Motor neuron (in vitro differentiated cells): ENCODE results near the gene ARHGAP6. TPM values are rescaled to one million over a fixed set of nuclear protein-coding genes. Genes with fewer than 3 reads are reported as not detected.
A peak's percentile ranks its signal among the peaks of the same experiment; 100 is the strongest.

Source experiments
- ATAC-seq, 8 experiments: fragments of 200-7000 bp; cut with Tn5 transposase; replicated peaks in 6 of 8; 2 replicates each; pipeline ENCODE4 v1.8.0; 2021; ENCODE audit warnings: mild to moderate bottlenecking in 8 of 8, moderate library complexity in 8 of 8
- H3K27ac ChIP-seq, 2 donors: fragments of 250-450 bp; sonication (Bioruptor Pico); 2 replicates each; pipeline ENCODE4 v1.9.0; 2021; ENCODE audit warnings: antibody characterized with exemption in 2 of 2, mild to moderate bottlenecking in 2 of 2, moderate library complexity in 1 of 2
- H3K4me1 ChIP-seq, 2 donors: fragments of 250-450 bp; sonication (Bioruptor Pico); replicated peaks in 1 of 2; 2 replicates each; pipeline ENCODE4 v1.6.1; 2021; ENCODE audit warnings: antibody characterized with exemption in 2 of 2, mild to moderate bottlenecking in 2 of 2, moderate library complexity in 1 of 2
- H3K4me3 ChIP-seq, 5 donors: fragments of 250-450 bp; sonication (Bioruptor Pico); 2 replicates each; pipeline ENCODE4 v1.9.0; 2021; ENCODE audit warnings: antibody characterized with exemption in 5 of 5, mild to moderate bottlenecking in 5 of 5, moderate library complexity in 4 of 5
- WGBS, 10 experiments: fragments of 450-650 bp; shearing (Covaris generic); methylation state at CpG; one replicate each; pipeline ENCODE4 v1.0.0; 2022; 5-methylcytosine and 5-hydroxymethylcytosine counted together
- in situ Hi-C, 9 experiments: fragments of 400-800 bp; cut with MboI; loops; one replicate each; pipeline ENCODE4 v1.15.0; 2021; ENCODE audit warnings: low sequenced_read_pairs in 9 of 9, low pct_unique_long_range_greater_than_20kb in 2 of 9; ENCODE audit not compliant: unreplicated experiment in 9 of 9
- total RNA-seq, 8 experiments: library from RNA; unstranded; fragments of 300-600 nt; gene quantifications; 2 replicates each; pipeline versions ENCODE4 v1.2.3 to v1.2.4, GENCODE V29; 2022

Gene ARHGAP6
- total RNA-seq, 8 experiments from 2014 or later: 0.50 to 7.6 (median 2.6) TPM

DNA sequence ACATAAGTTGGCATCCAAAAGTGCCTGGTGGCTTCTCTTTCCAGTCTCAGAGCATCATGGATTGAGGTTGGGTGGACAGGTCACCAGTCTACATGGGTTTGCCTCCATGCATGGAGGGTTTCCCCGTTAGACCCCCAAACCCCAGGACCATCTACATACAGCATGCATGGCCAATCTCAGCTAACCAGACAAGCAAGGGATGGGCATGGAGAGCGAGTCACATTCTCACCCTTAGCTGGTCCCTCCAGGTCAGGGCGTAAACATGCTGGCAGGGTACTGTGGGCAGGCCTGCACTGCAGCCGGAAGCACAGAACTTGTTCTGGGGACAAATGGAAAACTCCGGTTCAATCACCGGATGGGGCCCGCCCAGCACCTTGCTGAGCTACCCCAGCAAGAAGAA lies 517.3 kb downstream of the ARHGAP6 start:
- ATAC-seq: no peak
- in situ Hi-C loops: loop anchor here in 6 of 9 experiments (25.0 kb wide), 3 partner anchors 389 to 961 kb away; partner anchors contain the start of gene MSL3 (in 3 of the 6)

DNA sequence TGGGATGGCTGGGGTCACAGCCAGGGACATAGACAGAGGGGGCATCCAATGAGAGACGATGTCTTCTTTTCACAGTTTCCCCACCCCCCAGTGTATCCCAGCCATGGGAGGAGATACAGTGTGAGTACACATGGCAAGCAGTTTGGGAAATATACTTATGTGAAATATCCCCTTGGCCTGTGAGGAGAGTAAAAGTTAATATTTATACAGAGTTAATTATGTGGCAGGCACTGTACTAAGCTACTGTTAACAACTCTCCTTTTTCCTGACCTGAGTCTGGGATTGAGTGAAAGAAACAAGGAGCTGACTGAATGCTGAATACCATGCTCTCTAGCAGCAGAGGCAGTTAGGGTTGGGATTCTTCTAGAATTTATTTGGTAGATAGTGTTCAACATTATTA lies 519.3 kb downstream of the ARHGAP6 start:
- no peak overlapping the region for H3K27ac ChIP-seq
- 100% methylated on average over 1 of the region's 1 CpG; no CpG with 5 or more reads in 9 of the 10 experiments for WGBS, 10 experiments
- no peak overlapping the region for H3K4me3 ChIP-seq
- ATAC-seq: no peak
- H3K4me1 ChIP-seq: no peaks in the 10 kb centered on the region
- in situ Hi-C loops: loop anchor here in 6 of 9 experiments (25.0 kb wide), 3 partner anchors 391 to 959 kb away; partner anchors contain the start of gene MSL3 (in 3 of the 6)

More for the DNA sequence above, 517.3 kb downstream of the ARHGAP6 start:
- H3K4me1 ChIP-seq: no peaks in the 10 kb centered on the region
- WGBS, 10 experiments: 78 to 90% (median 80%) methylated on average over 2 to 6 of the region's 7 CpGs; no CpG with 5 or more reads in 7 of the 10 experiments
- no peak overlapping the region for H3K27ac ChIP-seq
- H3K4me3 ChIP-seq: no peak overlapping the region

DNA sequence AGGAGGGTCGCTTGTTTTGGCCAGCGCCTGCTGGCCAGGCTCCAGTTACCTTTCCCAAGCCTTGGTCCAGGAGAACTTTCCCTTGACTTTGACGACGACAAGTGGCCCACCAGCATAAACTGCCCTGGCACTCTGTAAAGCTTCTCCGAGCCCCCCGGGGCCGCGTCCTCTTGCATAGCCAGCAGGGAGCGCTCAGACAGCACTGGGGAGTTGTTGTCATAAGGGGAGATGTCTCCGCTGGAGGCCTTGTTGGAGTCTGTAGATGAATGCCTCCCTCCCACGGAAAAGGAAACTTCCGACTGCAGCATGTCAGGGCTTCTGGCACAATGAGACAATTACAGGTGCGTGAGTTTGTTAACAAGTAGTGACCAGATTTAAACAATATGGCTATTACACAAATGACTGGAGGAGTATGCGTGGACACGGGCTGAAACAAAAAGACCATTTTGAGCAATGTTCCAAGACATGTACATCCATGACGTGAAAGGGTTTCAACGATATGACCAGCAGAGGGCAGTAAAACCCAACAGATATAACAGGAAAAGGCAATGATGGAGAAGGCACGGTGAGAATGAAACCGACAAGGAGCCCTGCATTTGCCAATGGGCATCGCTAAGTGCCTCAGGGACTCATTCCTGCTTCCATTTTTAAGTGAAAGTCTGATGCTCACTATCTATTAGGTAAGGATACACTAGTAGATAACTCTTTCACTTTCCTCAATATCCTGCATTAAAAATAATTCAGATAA lies 521.6 kb downstream of the ARHGAP6 start:
- Histone ChIP-seq H3K27ac (no peak overlapping the region), H3K4me3 (no peak overlapping the region), H3K4me1 (no peaks in the 10 kb centered on the region)
- 0 to 83% (median 21%) methylated on average over 1 to 10 of the region's 20 CpGs; no CpG with 5 or more reads in 4 of the 10 experiments for WGBS, 10 experiments
- in situ Hi-C loops: loop anchor here in 6 of 9 experiments (25.0 kb wide), 3 partner anchors 393 to 957 kb away; partner anchors contain the start of gene MSL3 (in 3 of the 6)
- ATAC-seq: peak in 7 of 8 experiments; percentile 56 to 95 (median 76)

- in situ Hi-C loops: loop anchor here in 6 of 9 experiments (25.0 kb wide), 3 partner anchors 399 to 951 kb away; partner anchors contain the start of gene MSL3 (in 3 of the 6)
- 20 to 100% (median 80%) methylated on average over 1 to 10 of the region's 56 CpGs; no CpG with 5 or more reads in 3 of the 10 experiments for WGBS, 10 experiments
- H3K4me1 ChIP-seq: peaks cover 0 to 3% of the 10 kb centered on the region in 2 donors
- H3K27ac ChIP-seq: no peak overlapping the region
- no peak overlapping the region for H3K4me3 ChIP-seq
- no peak for ATAC-seq
These were observed 527.0 kb downstream of the ARHGAP6 start for GRCh38 chrX:11138498-11139390.

- in situ Hi-C loops: loop anchor here in 6 of 9 experiments (25.0 kb wide), 3 partner anchors 400 to 950 kb away; partner anchors contain the start of gene MSL3 (in 3 of the 6)
- 0 to 36% (median 11%) methylated on average over 1 to 6 of the region's 6 CpGs; no CpG with 5 or more reads in 2 of the 10 experiments for WGBS, 10 experiments
- H3K4me1 ChIP-seq: peaks cover 0 to 3% of the 10 kb centered on the region in 2 donors
- no peak for ATAC-seq
- H3K4me3 ChIP-seq: no peak overlapping the region
- H3K27ac ChIP-seq: no peak overlapping the region
These were observed 528.1 kb downstream of the ARHGAP6 start for GRCh38 chrX:11137543-11138139.

- ATAC-seq: peak in 3 of 8 experiments; percentile 77 to 87 (median 86)
- WGBS, 10 experiments: 0 to 80% (median 40%) methylated on average over 1 to 2 of the region's 2 CpGs; no CpG with 5 or more reads in 5 of the 10 experiments
- in situ Hi-C loops: loop anchor here in 6 of 9 experiments (25.0 kb wide), 3 partner anchors 402 to 948 kb away; partner anchors contain the start of gene MSL3 (in 3 of the 6)
These were observed 530.0 kb downstream of the ARHGAP6 start for GRCh38 chrX:11135564-11136185.

DNA sequence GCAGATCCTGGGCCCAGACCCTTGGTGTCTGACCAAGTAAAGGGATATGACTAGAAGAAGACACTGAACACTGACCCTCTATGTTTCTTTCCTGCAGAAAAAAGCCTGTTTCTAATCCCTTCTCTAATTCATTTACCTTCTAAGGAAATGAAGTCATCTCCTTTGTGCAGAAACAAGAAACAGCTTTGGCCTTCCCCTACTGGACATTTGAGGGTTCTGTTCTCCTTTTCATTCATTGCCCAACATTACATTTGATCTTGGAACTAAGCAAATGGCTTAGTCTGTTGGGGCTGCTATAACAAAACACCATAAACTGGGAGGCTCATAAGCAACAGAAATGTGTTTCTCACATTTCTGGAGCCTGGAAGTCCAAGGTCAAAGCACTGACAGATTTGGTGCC lies 534.6 kb downstream of the ARHGAP6 start:
- Histone ChIP-seq H3K4me3 (no peak overlapping the region), H3K27ac (no peak overlapping the region), H3K4me1 (no peaks in the 10 kb centered on the region)
- ATAC-seq: no peak
- in situ Hi-C loops: loop anchor here in 6 of 9 experiments (25.0 kb wide), 3 partner anchors 406 to 944 kb away; partner anchors contain the start of gene MSL3 (in 3 of the 6)

More at GRCh38 chrX:11135564-11136185, 530.0 kb downstream of the ARHGAP6 start:
- no peak overlapping the region for H3K27ac ChIP-seq
- H3K4me1 ChIP-seq: peaks cover 0 to 3% of the 10 kb centered on the region in 2 donors
- H3K4me3 ChIP-seq: no peak overlapping the region

- no peak for ATAC-seq
- H3K4me1 ChIP-seq: no peaks in the 10 kb centered on the region
- in situ Hi-C loops: loop anchor here in 6 of 9 experiments (25.0 kb wide), 3 partner anchors 407 to 943 kb away; partner anchors contain the start of gene MSL3 (in 3 of the 6)
- H3K4me3 ChIP-seq: no peak overlapping the region
- WGBS, 10 experiments: 61 to 100% methylated on average over 2 to 3 of the region's 3 CpGs; no CpG with 5 or more reads in 8 of the 10 experiments
- no peak overlapping the region for H3K27ac ChIP-seq
These were observed 535.6 kb downstream of the ARHGAP6 start for GRCh38 chrX:11130136-11130535.

DNA sequence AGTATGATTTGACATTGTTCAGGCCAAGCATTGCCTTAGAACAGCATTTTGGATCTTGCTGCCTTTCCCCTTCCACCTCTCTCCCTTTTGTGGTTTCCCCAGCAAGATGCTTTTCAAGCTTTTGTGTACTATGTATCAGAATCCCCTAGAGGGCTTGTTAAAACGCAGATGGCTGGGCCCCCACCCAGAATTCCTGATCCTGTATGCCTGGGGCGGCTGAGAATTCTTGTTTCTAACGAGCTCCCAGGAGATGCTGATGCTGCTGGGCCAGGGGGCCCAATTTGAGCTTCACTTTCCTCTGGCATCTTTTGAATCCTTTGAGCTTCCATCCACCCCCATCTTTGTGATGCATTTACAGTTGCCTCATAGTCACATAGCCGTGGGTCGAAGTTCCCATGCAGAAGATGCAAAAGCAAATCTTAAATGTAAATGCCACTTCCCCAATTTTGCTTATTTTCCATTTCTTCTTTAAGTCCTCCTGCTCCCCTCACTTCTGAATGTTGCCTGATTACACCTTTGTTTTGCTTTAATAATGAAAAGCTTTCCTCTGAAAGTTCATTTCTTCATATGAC lies 536.1 kb downstream of the ARHGAP6 start:
- 0 to 100% (median 26%) methylated on average over 1 to 4 of the region's 5 CpGs; no CpG with 5 or more reads in 5 of the 10 experiments for WGBS, 10 experiments
- ATAC-seq: peak in 3 of 8 experiments; percentile 30 to 93 (median 53)
- Histone ChIP-seq H3K27ac (no peak overlapping the region), H3K4me3 (no peak overlapping the region), H3K4me1 (no peaks in the 10 kb centered on the region)
- in situ Hi-C loops: loop anchor here in 6 of 9 experiments (25.0 kb wide), 3 partner anchors 408 to 942 kb away; partner anchors contain the start of gene MSL3 (in 3 of the 6)

DNA sequence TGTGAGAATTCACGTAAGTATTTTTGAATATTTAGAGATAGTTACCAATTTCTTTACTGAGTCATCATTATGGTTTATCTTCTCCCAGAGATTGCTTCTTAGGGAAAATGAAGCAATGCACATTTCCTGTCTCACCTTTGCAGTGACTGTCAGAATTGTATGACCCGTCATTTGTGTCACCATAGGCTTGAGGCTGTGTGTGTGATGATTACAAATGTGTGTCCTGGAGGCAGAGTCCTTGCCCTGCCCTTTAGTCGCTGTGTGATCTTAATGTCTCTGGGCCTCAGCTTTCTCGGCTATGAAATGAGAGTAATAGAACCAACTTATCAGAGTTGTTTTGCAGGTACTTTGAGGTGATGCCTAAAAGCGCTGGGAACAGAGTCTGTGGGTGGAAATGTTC lies 540.7 kb downstream of the ARHGAP6 start:
- Histone ChIP-seq H3K27ac (no peak overlapping the region), H3K4me1 (no peaks in the 10 kb centered on the region), H3K4me3 (no peak overlapping the region)
- ATAC-seq: no peak
- WGBS, 10 experiments: 57 to 80% (median 71%) methylated on average over 1 to 5 of the region's 5 CpGs; no CpG with 5 or more reads in 7 of the 10 experiments
- in situ Hi-C loops: loop anchor here in 6 of 9 experiments (25.0 kb wide), 3 partner anchors 412 to 938 kb away; partner anchors contain the start of gene MSL3 (in 3 of the 6)

DNA sequence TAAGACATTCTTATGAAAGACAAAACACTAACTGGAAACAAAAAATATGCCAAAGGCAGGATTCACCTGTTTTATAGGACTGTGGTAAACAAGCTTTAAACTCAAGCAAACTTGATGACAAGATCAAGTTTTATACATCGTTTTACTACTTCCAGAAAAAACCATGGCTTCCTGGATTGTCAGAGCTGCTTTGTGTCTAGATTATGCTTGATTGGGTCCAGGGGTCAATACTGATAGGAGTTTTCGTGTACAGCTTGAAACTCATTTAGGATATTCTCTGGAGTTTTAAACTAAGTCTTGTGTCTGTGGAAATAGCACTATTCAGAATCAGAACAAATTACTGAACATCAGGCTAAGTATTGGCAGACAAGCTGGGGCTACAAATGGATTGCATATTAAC lies 541.6 kb downstream of the ARHGAP6 start:
- no peak overlapping the region for H3K27ac ChIP-seq
- WGBS, 10 experiments: 31 to 100% (median 79%) methylated on average over 1 to 2 of the region's 2 CpGs; no CpG with 5 or more reads in 5 of the 10 experiments
- H3K4me1 ChIP-seq: no peaks in the 10 kb centered on the region
- in situ Hi-C loops: loop anchor here in 3 of 9 experiments (25.0 kb wide), 1 partner anchor 937 kb away; no protein-coding TSS in a partner anchor
- no peak overlapping the region for H3K4me3 ChIP-seq
- ATAC-seq: no peak
